T-helper 1 cell (primary cell): ENCODE results near the gene DPYD.

Experiments
- DNase-seq, 5 donors: peaks; one replicate each; pipeline ENCODE4 v3.0.0-alpha.2; 2012 to 2020

The DPYD gene

GRCh38 chr1:97906567-97907241, 14.1 kb downstream of the DPYD start:
- DNase-seq = no peak

GRCh38 chr1:97905141-97905940, 15.5 kb downstream of the DPYD start:
- no peak for DNase-seq

- DNase-seq = no peak
Observed at GRCh38 chr1:97904534-97904933, 16.3 kb downstream of the DPYD start.

GRCh38 chr1:97903626-97904025, 17.2 kb downstream of the DPYD start:
- DNase-seq = no peak

- DNase-seq = no peak
Observed at GRCh38 chr1:97902067-97902466, 18.8 kb downstream of the DPYD start.

GRCh38 chr1:97901017-97901658, 19.7 kb downstream of the DPYD start:
- DNase-seq = no peak

- DNase-seq = no peak
Observed at GRCh38 chr1:97898948-97899347, 21.9 kb downstream of the DPYD start.

- no peak for DNase-seq
Observed at GRCh38 chr1:97895278-97895677, 25.6 kb downstream of the DPYD start.

- no peak for DNase-seq
Observed at GRCh38 chr1:97893844-97894243, 27.0 kb downstream of the DPYD start.

GRCh38 chr1:97886199-97886598, 34.6 kb downstream of the DPYD start:
- DNase-seq = no peak

GRCh38 chr1:97883823-97884222, 37.0 kb downstream of the DPYD start:
- DNase-seq = no peak

- no peak for DNase-seq
Observed at GRCh38 chr1:97877307-97877706, 43.5 kb downstream of the DPYD start.

GRCh38 chr1:97875996-97876395, 44.8 kb downstream of the DPYD start:
- DNase-seq = no peak

GRCh38 chr1:97870589-97870988, 50.2 kb downstream of the DPYD start:
- no peak for DNase-seq

GRCh38 chr1:97869441-97869840, 51.4 kb downstream of the DPYD start:
- DNase-seq = no peak

- DNase-seq = no peak
Observed at GRCh38 chr1:97867127-97867526, 53.7 kb downstream of the DPYD start.

- no peak for DNase-seq
Observed at GRCh38 chr1:97864615-97865014, 56.2 kb downstream of the DPYD start.

GRCh38 chr1:97853221-97853620, 67.6 kb downstream of the DPYD start:
- no peak for DNase-seq

- peak in 1 of 5 donors; percentile 19 for DNase-seq
Observed at GRCh38 chr1:97849345-97850340, 71.2 kb downstream of the DPYD start.

- no peak for DNase-seq
Observed at GRCh38 chr1:97845805-97846204, 75.0 kb downstream of the DPYD start.

- no peak for DNase-seq
Observed at GRCh38 chr1:97844552-97845089, 76.2 kb downstream of the DPYD start.

GRCh38 chr1:97841338-97841737, 79.5 kb downstream of the DPYD start:
- DNase-seq = no peak
